Fibroblast of lung (primary cell): ENCODE measurements around the gene CCDC33. TPM values are rescaled to one million over a fixed set of nuclear protein-coding genes. Genes with fewer than 3 reads are reported as not detected.
A peak's percentile ranks its signal among the peaks of the same experiment; 100 is the strongest.

Experiments used
- DNase-seq, 2 donors: peaks; one replicate each; pipeline versions ENCODE4 v3.0.0 to v3.0.0-alpha.2; 2010; ENCODE audit warnings: low read depth in 2 of 2
- H2AFZ ChIP-seq: 2 replicates; pipeline ENCODE4 v1.5.1; 2012; ENCODE audit warnings: low read length, control low read depth, inconsistent platforms
- H3K27ac ChIP-seq: 2 replicates; pipeline ENCODE4 v1.5.1; 2011; ENCODE audit warnings: low read length, control low read depth; ENCODE audit not compliant: insufficient read depth
- H3K27me3 ChIP-seq: 2 replicates; pipeline ENCODE4 v1.5.1; 2011; ENCODE audit warnings: mild to moderate bottlenecking, low read length; ENCODE audit not compliant: control insufficient read depth, insufficient read depth
- H3K36me3 ChIP-seq: 2 replicates; pipeline ENCODE4 v1.5.1; 2011; ENCODE audit warnings: low read length; ENCODE audit not compliant: control insufficient read depth, insufficient read depth
- H3K4me1 ChIP-seq: 2 replicates; pipeline ENCODE4 v1.5.1; 2011; ENCODE audit warnings: low read length; ENCODE audit not compliant: control insufficient read depth, insufficient read depth; ENCODE audit errors: extremely low read depth
- H3K4me2 ChIP-seq: 2 replicates; pipeline ENCODE4 v1.5.1; 2011; ENCODE audit warnings: low read length, control low read depth; ENCODE audit not compliant: insufficient read depth; ENCODE audit errors: extremely low read depth
- H3K4me3 ChIP-seq, 4 experiments: fragments of 200-600 bp in 1 of 4; sonication (generic) in 1 of 4; replicated peaks in 1 of 4; 2 replicates each; pipeline ENCODE4 v1.5.1; 2011 to 2016; ENCODE audit warnings: low read length in 4 of 4, low read depth in 3 of 4, mild to moderate bottlenecking in 3 of 4, control low read depth in 2 of 4, inconsistent platforms in 1 of 4, mixed read lengths in 1 of 4; ENCODE audit not compliant: insufficient read depth in 1 of 4; ENCODE audit errors: control extremely low read depth in 1 of 4
- H3K79me2 ChIP-seq: 2 replicates; pipeline ENCODE4 v1.5.1; 2012; ENCODE audit warnings: mild to moderate bottlenecking, low read length, inconsistent platforms; ENCODE audit not compliant: control insufficient read depth, insufficient read depth
- H3K9ac ChIP-seq: 2 replicates; pipeline ENCODE4 v1.5.1; 2011; ENCODE audit warnings: mild to moderate bottlenecking, low read length, control low read depth; ENCODE audit not compliant: insufficient read depth
- H3K9me3 ChIP-seq: 2 replicates; pipeline ENCODE4 v1.5.1; 2012; ENCODE audit warnings: low read depth, low read length; ENCODE audit not compliant: control insufficient read depth, insufficient read depth
- H4K20me1 ChIP-seq: 2 replicates; pipeline ENCODE4 v1.5.1; 2011; ENCODE audit warnings: low read length; ENCODE audit not compliant: control insufficient read depth, insufficient read depth; ENCODE audit errors: extremely low read depth
- CTCF ChIP-seq, 2 donors: IDR thresholded peaks in 1 of 2; conservative IDR thresholded peaks in 1 of 2; 1 replicate in 1 of 2; 2 replicates in 1 of 2; pipeline ENCODE4 v1.5.1; 2011 to 2012; ENCODE audit warnings: low read length in 2 of 2, control low read depth in 1 of 2, inconsistent platforms in 1 of 2, low read depth in 1 of 2, mild to moderate bottlenecking in 1 of 2
- EZH2 ChIP-seq: IDR thresholded peaks from 2 replicates; pipeline ENCODE4 v1.5.1; 2012; ENCODE audit warnings: low read length, control low read depth, mild to moderate bottlenecking; ENCODE audit errors: missing control alignments
- polyA plus RNA-seq, 2 donors: library from polyadenylated mRNA; depleted of rRNA in 1 of 2; stranded (reverse) in 1 of 2; unstranded in 1 of 2; fragments of >200 nt; gene quantifications; 2 replicates each; pipeline ENCODE4 v1.2.1, GENCODE V29; 2011 to 2012; ENCODE audit warnings: missing spikeins in 1 of 2
- total RNA-seq: library from RNA; depleted of rRNA; stranded (reverse); fragments of >200 nt; gene quantifications from 2 replicates; pipeline ENCODE4 v1.2.1, GENCODE V29; 2014

Gene CCDC33
- total and polyA plus RNA-seq, 2 donors (not counting 1 experiment from before 2014, with no cell fraction given): not detected

GRCh38 chr15:74215958-74216357 is 20.2 kb upstream of the CCDC33 start:
- no peak overlapping the region for H2AFZ ChIP-seq
- peak in 1 of 2 donors; percentile 73 for DNase-seq
- no peak overlapping the region for H3K9ac ChIP-seq
- no peaks in the 10 kb centered on the region for H3K9me3 ChIP-seq
- H3K36me3 ChIP-seq: no peaks in the 10 kb centered on the region
- H3K27ac ChIP-seq: no peak overlapping the region
- no peak for TF ChIP-seq EZH2
- no peak for TF ChIP-seq CTCF (conservative IDR thresholded peaks at IDR 0.05 in 1 of 2, IDR thresholded peaks at IDR 0.05 in 1 of 2; ENCODE audit: low read depth in 1 of 2, low read length in 2 of 2)
- no peak overlapping the region for H3K4me2 ChIP-seq
- no peak overlapping the region for H3K4me3 ChIP-seq
- no peaks in the 10 kb centered on the region for H4K20me1 ChIP-seq
- no peaks in the 10 kb centered on the region for H3K4me1 ChIP-seq
- peaks cover 10% of the 10 kb centered on the region for H3K27me3 ChIP-seq
- no peaks in the 10 kb centered on the region for H3K79me2 ChIP-seq

GRCh38 chr15:74216949-74217348 is 19.2 kb upstream of the CCDC33 start:
- H4K20me1 ChIP-seq: no peaks in the 10 kb centered on the region
- no peak overlapping the region for H2AFZ ChIP-seq
- H3K9ac ChIP-seq: no peak overlapping the region
- peaks cover 13% of the 10 kb centered on the region for H3K27me3 ChIP-seq
- H3K36me3 ChIP-seq: no peaks in the 10 kb centered on the region
- H3K79me2 ChIP-seq: no peaks in the 10 kb centered on the region
- no peak overlapping the region for H3K4me3 ChIP-seq
- no peaks in the 10 kb centered on the region for H3K9me3 ChIP-seq
- H3K4me2 ChIP-seq: no peak overlapping the region
- no peaks in the 10 kb centered on the region for H3K4me1 ChIP-seq
- TF ChIP-seq EZH2 (no peak), CTCF (conservative IDR thresholded peaks at IDR 0.05 in 1 of 2, IDR thresholded peaks at IDR 0.05 in 1 of 2; ENCODE audit: low read depth in 1 of 2, low read length in 2 of 2) (no peak)
- DNase-seq: no peak
- H3K27ac ChIP-seq: no peak overlapping the region

GRCh38 chr15:74217907-74218885 is 17.9 kb upstream of the CCDC33 start:
- TF ChIP-seq CTCF (conservative IDR thresholded peaks at IDR 0.05 in 1 of 2, IDR thresholded peaks at IDR 0.05 in 1 of 2; ENCODE audit: low read depth in 1 of 2, low read length in 2 of 2): no peak
- no peak for TF ChIP-seq EZH2
- H3K9ac ChIP-seq: no peak overlapping the region
- H2AFZ ChIP-seq: no peak overlapping the region
- H3K79me2 ChIP-seq: no peaks in the 10 kb centered on the region
- no peak overlapping the region for H3K27ac ChIP-seq
- no peaks in the 10 kb centered on the region for H3K36me3 ChIP-seq
- H3K27me3 ChIP-seq: peaks cover 13% of the 10 kb centered on the region
- no peaks in the 10 kb centered on the region for H3K4me1 ChIP-seq
- no peaks in the 10 kb centered on the region for H3K9me3 ChIP-seq
- H3K4me2 ChIP-seq: no peak overlapping the region
- no peaks in the 10 kb centered on the region for H4K20me1 ChIP-seq
- H3K4me3 ChIP-seq: no peak overlapping the region
- DNase-seq: no peak
